ENCODE data around the gene SOX15. TPM values are rescaled to one million over a fixed set of nuclear protein-coding genes. Genes with fewer than 3 reads are reported as not detected.

SOX15 gene
- total RNA-seq: 1 to 10 TPM; 3.1 to 6.9 (median 5.0) TPM

DNA sequence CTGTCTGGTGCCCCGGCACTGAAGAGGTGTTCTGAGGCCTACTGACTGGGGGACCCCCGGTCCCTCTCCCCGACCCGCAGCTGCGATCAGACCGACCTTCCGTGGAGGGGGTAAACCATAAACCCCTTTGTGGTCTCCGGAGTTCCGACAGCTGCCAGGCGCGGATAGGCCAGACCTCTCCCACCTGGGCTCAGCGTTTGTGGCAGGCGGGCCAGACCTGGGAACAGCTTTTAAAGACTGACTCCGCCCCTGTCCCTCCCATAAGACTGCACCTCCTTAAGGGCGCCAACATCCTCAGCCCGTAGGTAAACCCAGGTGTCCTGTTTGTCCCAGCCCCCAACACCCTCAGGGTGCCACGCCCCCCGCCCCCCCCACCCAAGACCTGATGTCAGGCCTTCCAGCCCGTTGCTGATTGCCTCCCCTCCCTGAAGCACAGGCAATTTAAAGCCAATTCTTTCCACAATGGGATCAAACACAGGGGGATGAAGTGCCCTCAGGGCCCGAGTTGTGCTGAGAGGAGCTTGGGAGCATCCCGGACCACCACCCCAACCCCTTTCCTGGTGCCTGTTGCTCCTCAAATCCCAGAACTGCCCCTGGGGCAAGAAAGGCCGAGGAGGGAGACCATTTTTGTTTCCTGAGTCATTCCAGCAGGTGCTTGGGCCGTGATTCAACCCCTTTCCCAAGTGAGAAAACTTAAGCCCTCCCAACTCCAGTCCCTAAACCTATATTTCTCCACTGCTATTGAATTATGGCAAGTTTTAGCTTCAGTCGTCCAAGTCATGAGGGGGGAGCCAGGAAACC, at the start of gene SOX15:
TSS of gene SOX15 (minus strand) at position 204 of the 801 bp plus-strand sequence. CDS start 418 bp downstream, outside the sequence.
- TF ChIP-seq POLR2A (IDR thresholded peaks at IDR 0.05): no peak
- TF ChIP-seq, protein P1, sequence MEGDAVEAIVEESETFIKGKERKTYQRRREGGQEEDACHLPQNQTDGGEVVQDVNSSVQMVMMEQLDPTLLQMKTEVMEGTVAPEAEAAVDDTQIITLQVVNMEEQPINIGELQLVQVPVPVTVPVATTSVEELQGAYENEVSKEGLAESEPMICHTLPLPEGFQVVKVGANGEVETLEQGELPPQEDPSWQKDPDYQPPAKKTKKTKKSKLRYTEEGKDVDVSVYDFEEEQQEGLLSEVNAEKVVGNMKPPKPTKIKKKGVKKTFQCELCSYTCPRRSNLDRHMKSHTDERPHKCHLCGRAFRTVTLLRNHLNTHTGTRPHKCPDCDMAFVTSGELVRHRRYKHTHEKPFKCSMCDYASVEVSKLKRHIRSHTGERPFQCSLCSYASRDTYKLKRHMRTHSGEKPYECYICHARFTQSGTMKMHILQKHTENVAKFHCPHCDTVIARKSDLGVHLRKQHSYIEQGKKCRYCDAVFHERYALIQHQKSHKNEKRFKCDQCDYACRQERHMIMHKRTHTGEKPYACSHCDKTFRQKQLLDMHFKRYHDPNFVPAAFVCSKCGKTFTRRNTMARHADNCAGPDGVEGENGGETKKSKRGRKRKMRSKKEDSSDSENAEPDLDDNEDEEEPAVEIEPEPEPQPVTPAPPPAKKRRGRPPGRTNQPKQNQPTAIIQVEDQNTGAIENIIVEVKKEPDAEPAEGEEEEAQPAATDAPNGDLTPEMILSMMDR (IDR thresholded peaks at IDR 0.05): no peak
- peaks cover 0 to 38% (median 2%) of the 10 kb centered on the region in 4 donors for H3K4me1 ChIP-seq
- H3K9me3 ChIP-seq: no peaks in the 10 kb centered on the region
- WGBS, 2 donors: 58 to 63% methylated on average over 12 to 19 of the region's 24 CpGs
- peaks cover 3 to 64% (median 26%) of the 10 kb centered on the region in 3 donors for H3K36me3 ChIP-seq
- H3K4me3 ChIP-seq: peak within 1 kb of the TSS; percentile 35 to 71 (median 48)
- no peaks in the 10 kb centered on the region for H3K27me3 ChIP-seq
- H3K27ac ChIP-seq: peak within 1 kb of the TSS; percentile 62 to 86 (median 70)
- no peak for DNase-seq (ENCODE audit: low spot score in 2 of 2)

DNA sequence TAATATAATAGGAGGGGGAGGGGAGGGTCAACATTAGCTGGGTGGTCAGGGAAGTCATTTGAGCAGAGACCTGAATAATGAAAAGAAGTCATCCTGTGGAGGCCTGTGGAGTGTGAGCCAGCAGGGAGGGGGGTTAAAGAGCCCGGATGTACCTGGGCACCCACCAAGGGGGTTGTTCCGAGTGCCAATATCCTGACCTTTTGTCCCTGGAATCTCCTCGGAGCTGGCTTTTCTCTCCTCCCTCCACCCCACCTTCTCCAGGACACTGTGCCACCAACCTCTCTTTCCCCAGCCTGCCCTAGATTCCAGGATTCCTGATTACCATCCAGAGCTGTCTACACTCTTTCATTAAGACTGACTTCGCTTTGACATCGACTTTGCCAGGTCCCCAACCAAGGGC, 46.3 kb upstream of the SOX15 start:
- H3K27me3 ChIP-seq: no peaks in the 10 kb centered on the region
- DNase-seq (ENCODE audit: low spot score in 2 of 2): no peak
- no peaks in the 10 kb centered on the region for H3K9me3 ChIP-seq
- no peak overlapping the region for H3K4me3 ChIP-seq
- H3K4me1 ChIP-seq: no peaks in the 10 kb centered on the region
- no peak for TF ChIP-seq EP300 (IDR thresholded peaks at IDR 0.05)
- TF ChIP-seq, protein P1 (IDR thresholded peaks at IDR 0.05): no peak
- TF ChIP-seq POLR2A (IDR thresholded peaks at IDR 0.05): no peak
- H3K27ac ChIP-seq: no peak overlapping the region
- H3K36me3 ChIP-seq: no peaks in the 10 kb centered on the region
- 50 to 58% methylated on average over 5 of the region's 5 CpGs for WGBS, 2 donors

DNA sequence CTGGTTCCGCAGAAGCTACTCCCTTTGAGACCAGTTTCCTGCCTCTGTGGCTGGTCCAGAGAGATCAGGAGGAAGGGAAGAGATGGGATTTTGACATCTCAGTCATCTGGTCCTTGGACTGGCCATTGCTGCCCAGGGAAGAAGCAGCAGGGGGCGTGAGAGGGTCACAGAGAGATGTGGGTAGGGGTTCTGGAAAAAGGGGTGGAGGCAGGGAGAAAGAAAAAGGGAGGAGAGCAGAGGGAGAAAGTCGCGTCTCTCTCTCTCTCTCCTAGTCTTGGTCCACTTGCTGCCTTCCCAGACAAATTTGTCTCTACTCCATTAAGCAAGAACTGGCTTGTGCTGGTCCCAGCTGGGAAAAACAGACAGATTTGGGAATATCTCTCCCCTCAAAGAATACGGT, 44.5 kb upstream of the SOX15 start:
- TF ChIP-seq EP300 (IDR thresholded peaks at IDR 0.05) (no peak), POLR2A (IDR thresholded peaks at IDR 0.05) (no peak)
- TF ChIP-seq, protein P1 (IDR thresholded peaks at IDR 0.05): peak; percentile 18 to 39 (median 36)
- H3K27ac ChIP-seq: no peak overlapping the region
- no peaks in the 10 kb centered on the region for H3K9me3 ChIP-seq
- 18 to 28% methylated on average over 5 of the region's 5 CpGs for WGBS, 2 donors
- no peak overlapping the region for H3K4me3 ChIP-seq
- no peaks in the 10 kb centered on the region for H3K27me3 ChIP-seq
- H3K4me1 ChIP-seq: no peaks in the 10 kb centered on the region
- peak in 1 of 2 donors; percentile 24 for DNase-seq (ENCODE audit: low spot score in 2 of 2)
- H3K36me3 ChIP-seq: no peaks in the 10 kb centered on the region

DNA sequence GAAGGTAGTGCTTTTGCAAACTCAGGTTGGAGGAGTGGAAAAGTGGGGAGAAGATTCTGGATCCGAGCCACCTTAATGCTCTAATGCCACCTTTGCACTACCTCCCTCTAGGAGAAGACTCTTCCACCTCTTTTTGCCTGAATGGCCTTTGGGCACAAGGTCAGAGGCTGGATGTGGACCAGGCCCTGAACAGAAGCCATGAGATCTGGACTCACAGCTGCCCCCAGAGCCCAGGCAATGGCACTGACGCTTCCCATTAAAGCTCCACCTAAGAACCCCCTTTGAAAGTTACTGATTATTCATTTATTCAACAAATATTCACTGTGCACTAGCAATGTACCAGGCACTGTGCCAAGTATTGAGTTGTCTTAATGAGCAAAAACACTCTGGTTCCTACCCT, 43.2 kb upstream of the SOX15 start:
- no peak overlapping the region for H3K4me3 ChIP-seq
- TF ChIP-seq POLR2A (IDR thresholded peaks at IDR 0.05) (no peak), EP300 (IDR thresholded peaks at IDR 0.05) (no peak)
- TF ChIP-seq, protein P1 (IDR thresholded peaks at IDR 0.05): no peak
- WGBS, 2 donors: 70 to 92% methylated on average over 2 of the region's 2 CpGs
- DNase-seq (ENCODE audit: low spot score in 2 of 2): no peak
- H3K36me3 ChIP-seq: no peaks in the 10 kb centered on the region
- no peak overlapping the region for H3K27ac ChIP-seq
- H3K27me3 ChIP-seq: no peaks in the 10 kb centered on the region
- no peaks in the 10 kb centered on the region for H3K9me3 ChIP-seq
- peaks cover 0 to 3% (median 0%) of the 10 kb centered on the region in 4 donors for H3K4me1 ChIP-seq

DNA sequence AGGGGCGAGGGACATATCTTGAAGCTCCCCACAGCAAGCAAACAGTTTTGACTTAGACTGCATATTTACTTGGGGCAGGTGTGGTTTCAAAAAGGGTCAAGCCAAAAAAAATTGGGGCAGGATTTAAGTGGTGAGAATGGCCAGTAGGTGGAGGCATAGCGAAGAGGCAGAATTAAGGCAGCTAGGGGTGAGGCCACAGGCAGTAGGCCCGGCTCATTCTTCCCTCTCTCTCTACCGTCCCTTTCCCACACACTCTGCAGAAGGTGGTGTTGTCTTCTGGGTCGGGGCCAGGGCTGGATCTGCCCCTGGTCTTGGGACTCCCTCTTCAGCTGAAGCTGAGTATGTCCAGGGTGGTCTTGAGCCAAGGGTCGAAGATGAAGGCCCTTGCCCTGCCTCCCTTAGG, 42.6 kb upstream of the SOX15 start:
- Histone ChIP-seq H3K4me1 (peaks cover 0 to 7% (median under 1%) of the 10 kb centered on the region in 4 donors), H3K4me3 (no peak overlapping the region), H3K27me3 (no peaks in the 10 kb centered on the region), H3K9me3 (no peaks in the 10 kb centered on the region), H3K27ac (no peak overlapping the region), H3K36me3 (no peaks in the 10 kb centered on the region)
- WGBS, 2 donors: 36 to 48% methylated on average over 6 of the region's 6 CpGs
- TF ChIP-seq, protein P1 (IDR thresholded peaks at IDR 0.05): peak in 4 of 5 experiments; percentile 8 to 41 (median 31)
- no peak for TF ChIP-seq POLR2A (IDR thresholded peaks at IDR 0.05)
- no peak for DNase-seq (ENCODE audit: low spot score in 2 of 2)
